Fibroblast of peridontal ligament (primary cell): ENCODE data around the gene BRD3.

Source experiments
- DNase-seq: peaks from one replicate; pipeline ENCODE4 v3.0.0-alpha.2; 2010; ENCODE audit errors: extremely low read depth

BRD3 gene

DNA sequence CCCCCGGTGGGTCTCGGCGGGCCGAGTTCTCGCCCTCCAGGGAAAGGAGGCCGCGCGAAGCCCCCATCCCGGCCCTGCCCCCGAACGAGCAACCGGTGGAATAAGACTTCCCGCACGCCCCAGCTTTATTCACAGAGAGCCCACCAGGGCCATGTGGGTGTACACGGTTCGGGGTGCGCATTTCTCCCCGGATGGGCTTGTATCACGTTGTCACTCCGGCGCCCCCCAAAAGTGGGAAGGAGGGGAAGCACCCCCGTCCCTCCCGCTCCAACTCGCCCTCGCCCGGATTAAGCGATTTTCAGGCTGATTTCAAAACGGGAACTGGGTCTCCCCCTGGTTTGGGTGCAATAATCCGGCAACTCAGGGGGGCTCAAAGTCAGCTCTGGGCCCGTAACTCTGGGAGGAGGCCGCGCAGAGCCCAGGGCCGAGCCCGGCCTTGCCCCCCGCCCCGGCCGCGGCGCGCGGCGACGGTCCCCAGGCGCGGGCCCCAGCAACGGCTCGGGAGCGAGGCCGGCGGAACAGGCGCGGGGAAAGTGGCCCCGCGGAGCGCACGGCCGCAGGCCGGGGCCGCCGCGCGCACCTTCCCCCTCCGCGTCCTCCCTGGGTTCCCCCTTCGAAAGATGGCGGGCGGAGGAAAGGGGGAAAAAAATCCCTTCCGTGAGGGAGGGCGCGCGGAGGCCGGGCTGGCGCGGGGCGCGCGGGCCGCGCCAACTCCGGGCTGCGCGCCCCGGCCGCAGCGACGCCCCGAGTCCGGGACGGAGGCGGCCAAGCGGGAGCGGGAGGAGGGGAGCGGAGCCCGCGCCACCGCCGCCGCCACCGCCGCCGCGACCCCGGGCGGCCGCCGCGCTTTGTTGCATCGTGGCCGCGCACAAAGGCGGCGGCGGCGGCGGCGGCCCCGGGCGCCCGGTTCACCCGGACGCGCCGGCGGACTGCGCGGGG, 644 bp downstream of the BRD3 start:
- DNase-seq = peak; percentile 14

GRCh38 chr9:134066526-134066912, 1.3 kb downstream of the BRD3 start:
- peak; percentile 27 for DNase-seq

DNA sequence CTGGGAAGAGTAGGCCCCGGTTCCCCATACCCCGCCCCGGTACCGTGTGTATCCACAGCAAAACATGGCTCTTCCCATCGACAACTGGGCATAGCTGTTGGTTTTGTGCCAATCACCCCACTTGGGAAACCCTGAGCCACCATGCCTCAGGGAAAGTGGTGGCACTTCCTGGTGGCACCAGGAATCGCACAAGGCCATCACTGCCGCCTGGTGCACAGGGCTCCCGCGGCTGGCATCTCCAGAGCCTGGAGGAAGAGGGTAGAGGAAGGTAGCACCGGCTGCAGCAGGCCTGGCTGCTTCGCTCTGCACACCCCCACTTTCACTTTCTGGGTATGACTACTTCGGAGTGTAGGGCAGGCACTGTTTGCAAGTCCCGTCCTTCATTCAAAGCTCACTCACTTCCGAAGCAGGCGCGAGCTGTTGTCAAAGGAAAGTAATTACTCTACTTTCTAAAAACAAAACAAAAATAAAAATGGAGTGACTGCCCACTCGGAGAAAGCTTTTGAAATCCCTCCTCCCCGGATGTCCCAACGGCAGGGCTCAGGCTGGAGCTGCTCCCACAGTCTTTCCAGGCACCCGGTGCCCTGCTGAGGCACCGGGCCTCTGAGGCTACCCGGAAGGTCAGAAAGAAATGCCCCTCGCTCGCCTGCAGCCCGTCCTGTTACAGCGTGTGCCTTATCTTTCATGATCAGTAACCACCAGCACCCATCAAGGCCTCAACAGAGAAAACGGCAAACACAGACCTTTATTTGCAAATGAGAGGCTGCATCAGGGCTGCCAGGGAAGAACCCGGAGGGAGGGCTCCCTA, 2.0 kb downstream of the BRD3 start:
- peak; percentile 63 for DNase-seq

DNA sequence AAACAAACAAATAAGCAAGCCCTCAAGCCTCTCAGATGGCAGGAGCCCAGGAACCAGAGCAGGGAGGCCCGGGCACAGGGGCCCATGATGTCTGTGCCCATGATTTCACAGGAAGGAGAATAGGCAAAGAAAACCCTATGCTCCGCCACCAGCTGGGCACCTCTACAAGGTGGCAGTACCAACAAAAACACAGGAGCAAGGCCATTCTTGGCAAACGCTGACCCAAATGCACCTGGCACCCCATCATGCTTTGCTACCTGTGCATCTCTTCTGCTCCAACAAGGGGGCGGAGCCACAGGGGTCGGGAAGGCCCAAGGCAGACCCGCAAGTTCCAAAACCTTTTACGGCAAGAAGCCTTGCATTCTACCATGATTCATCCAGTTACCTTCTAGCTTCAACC, 3.1 kb downstream of the BRD3 start:
- no peak for DNase-seq

DNA sequence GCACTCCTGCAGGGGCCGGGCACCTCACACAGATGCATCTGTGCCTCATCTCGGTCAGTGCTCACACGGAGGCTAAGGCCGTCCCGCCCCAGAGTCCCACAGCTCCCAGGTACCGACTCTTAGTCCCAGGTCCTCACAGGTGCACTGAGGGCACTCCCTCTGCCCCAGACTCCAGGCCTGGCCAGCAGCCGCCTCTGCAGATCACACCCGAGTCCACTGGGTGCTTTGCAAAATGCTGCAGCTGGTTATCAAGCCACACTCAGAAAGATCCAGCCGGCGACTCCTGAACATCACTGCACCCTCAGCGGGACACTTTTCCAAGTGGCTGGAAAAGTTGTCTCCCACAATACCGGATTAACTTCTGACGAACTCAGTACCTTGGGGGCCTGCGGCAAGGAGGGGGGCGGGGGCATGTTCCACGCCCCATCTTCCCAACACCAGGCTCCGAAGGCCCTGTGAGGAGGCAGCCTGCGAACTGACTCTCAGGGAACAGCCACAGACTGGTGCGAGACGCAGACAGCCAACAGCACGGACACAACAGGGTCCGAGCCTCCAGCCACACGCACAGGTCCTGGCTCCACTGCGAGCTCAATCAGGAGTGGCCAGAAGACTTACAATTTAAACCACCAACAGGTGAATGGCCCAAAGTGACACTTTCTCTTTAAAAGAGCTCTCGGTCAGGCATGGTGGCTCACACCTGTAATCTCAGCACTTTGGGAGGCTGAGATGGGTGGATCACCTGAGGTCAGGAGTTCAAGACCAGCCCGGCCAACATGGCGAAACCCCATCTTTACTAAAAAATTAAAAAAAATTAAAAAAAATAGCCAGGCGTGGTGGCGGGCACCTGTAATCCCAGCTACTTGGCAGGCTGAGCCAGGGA, 4.0 kb downstream of the BRD3 start:
- no peak for DNase-seq

DNA sequence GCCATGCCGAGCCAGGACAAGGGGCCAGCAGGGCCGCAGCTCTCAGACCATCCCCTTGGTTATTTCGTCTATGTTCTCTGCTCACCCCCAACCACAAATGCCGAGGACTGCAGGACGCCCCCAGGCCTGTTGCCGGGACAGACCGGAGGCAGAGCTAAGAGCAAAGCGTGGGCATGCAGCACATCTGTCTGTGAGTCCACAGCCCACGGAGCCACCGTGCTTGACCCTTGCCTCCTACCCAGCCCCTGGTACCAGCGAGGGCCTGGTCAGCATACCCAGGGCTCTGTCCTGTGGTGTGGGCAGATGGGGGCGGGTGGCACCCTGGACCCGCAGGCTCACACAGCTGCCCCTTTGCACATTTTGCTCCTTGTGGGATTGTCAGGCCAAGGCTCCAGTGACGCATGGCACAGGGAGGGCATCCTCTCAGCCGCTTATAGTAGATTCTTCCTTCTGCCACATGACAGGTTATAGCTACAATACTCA, 4.7 kb downstream of the BRD3 start:
- DNase-seq = no peak

- no peak for DNase-seq
Measured at GRCh38 chr9:134062461-134063087, 5.3 kb downstream of the BRD3 start.

DNA sequence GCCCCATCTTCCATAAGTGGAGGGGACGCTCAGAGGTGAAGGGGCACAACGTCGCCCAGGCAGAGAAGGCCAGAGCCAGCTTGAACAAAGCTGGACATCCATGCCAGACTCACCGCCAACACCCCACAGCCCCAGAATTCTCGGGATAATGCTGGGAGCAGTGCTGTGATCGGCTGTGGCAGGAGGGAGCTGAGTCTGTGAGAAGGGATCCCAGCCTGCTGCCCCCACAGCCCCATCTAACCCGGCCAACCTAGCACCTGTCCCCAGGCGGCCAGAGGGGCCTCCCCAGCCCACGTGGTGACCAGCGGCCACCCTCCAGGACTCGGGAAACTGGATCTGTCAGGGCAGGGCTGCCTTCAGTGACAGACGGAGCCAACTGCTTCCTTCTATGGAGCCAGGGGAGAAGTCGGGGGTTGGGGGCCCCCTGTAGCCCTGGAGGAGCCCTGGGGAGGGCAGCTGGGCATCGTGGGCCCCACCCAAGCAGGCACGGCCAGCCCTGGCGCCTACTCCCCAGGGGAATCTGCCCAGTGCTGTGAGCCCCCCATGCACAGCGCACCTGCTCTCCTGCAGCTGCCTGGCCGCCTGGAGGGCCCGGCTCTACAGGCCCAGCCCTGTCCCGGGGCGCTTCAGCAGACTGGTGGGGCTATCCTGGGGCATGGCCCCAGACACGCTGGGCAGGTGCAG, 6.0 kb downstream of the BRD3 start:
- DNase-seq = no peak

- no peak for DNase-seq
Measured at GRCh38 chr9:134061019-134061687, 6.7 kb downstream of the BRD3 start.

GRCh38 chr9:134060546-134060945, 7.3 kb downstream of the BRD3 start:
- DNase-seq = peak; percentile 26

DNA sequence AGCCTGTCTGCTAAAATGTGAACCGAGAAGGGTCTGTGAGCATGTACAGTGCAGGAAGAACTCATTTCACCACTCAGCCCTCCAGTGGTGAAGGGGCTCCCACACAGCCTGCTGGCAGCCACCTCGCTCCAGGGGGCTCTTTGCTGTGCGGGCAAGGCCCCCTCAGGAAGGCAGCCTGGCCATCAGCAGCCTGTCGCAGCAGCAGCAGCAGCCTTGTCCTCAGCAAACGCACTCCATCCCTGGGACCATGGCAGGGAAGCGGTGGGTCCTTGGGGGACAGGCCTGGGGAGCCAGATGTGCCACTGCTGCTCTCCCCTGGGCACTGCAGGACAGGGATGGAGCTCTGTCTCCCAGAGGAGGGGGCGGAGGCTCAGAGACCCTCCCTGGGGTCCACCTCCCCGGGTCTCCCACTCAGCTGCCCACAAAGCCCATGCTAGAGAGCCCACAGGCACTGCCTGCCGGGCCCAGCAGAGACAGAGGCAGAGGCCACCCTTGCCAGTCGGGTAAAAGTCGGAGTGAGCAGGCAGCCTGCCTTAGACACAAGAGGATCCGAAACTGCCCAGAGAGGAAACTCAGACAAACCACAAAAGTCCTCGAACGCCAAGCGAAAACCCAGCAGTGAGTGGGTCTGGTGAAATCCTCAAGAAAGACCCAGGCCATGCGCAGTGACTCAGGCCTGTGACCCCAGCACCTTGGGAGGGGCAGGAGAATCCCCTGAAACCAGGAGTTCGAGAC, 8.0 kb downstream of the BRD3 start:
- peak; percentile 50 for DNase-seq

- DNase-seq = no peak
Measured at GRCh38 chr9:134059188-134059641, 8.6 kb downstream of the BRD3 start.

- DNase-seq = peak; percentile 23
Measured at GRCh38 chr9:134058716-134059115, 9.1 kb downstream of the BRD3 start.

DNA sequence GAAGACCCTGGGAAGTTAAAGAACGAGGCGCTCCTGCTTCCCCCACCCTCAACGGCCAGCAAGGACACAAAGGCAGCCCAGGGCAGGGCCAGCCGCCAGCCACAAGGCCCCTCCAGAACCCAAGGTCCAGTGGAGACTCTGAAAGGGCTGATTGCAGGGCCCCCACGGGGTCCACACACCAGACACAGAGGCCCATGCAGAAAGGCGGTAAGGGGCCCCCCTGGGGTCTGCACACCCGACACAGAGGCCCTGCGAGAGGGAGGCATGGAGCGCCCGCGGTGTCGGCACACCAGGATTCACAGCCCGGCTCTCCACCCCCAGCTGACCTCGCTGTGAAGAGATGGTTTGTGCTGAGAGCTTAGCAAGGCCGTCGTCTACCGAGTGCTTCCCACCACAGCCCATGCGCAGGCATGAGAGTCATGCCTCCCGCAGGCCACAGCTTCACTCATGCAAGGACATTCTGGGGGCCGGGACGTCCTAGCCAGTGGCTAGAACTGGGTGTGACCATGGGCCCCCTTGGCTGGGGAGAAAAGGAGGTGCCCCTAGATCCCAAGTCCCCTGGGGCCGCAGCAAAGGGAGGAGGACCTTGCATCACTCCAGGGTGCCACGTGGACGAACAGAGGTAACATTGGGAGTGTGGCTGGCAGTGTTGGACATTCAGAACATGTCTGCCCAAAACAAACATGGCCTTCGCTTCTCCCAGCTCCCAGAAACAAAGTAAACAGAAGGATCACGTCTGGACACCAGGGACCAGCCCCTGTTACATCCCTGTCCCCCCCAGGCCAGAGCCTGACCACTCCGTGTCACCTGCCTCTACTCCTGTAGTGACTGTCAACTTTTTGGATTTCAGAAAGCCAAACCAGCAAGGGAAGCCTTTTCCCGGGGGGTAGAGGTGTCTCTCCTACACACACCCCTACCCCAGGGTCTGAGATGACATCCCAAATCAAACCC, 9.8 kb downstream of the BRD3 start:
- no peak for DNase-seq

GRCh38 chr9:134057307-134057657, 10.5 kb downstream of the BRD3 start:
- no peak for DNase-seq

- no peak for DNase-seq
Measured at GRCh38 chr9:134056483-134057306, 11.1 kb downstream of the BRD3 start.

DNA sequence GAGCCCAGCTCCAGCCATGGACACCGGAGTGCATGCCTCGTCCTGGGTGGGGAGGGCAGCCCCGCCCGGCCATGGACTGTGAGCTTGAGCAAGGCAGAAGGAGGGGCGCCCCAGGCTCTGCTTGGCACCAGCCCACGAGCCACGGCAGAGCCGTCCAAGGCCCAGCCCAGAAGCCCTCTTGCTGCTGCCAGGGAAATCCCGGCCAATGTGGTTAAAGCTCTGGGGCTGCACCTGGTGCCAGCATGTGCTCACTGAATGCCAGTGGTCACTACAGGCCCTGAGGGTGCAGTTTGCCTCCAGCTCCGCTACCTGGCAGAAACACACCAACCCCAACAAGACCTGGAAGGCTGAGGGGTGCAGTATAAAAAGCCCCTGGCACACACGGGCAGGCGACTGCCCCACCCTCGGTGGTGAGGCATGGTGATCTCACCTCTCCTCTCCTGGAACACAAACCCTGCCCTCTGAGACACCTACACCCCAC, 11.8 kb downstream of the BRD3 start:
- DNase-seq = peak; percentile 87
